Hepatocyte (in vitro differentiated cells): ENCODE results near the gene RAP1GAP2.

ENCODE experiments used
- EZH2 ChIP-seq: fragments of 200-600 bp; sonication (generic); IDR thresholded peaks from 2 replicates; pipeline ENCODE4 v1.6.1; 2016; ENCODE audit warnings: antibody characterized with exemption, mild to moderate bottlenecking, borderline replicate concordance
- TF ChIP-seq, protein P1 (sequence below): fragments of 200-600 bp; sonication (generic); IDR thresholded peaks from 2 replicates; pipeline ENCODE4 v1.5.1; 2016; ENCODE audit warnings: antibody characterized with exemption, mild to moderate bottlenecking; ENCODE audit not compliant: poor library complexity

DNA sequence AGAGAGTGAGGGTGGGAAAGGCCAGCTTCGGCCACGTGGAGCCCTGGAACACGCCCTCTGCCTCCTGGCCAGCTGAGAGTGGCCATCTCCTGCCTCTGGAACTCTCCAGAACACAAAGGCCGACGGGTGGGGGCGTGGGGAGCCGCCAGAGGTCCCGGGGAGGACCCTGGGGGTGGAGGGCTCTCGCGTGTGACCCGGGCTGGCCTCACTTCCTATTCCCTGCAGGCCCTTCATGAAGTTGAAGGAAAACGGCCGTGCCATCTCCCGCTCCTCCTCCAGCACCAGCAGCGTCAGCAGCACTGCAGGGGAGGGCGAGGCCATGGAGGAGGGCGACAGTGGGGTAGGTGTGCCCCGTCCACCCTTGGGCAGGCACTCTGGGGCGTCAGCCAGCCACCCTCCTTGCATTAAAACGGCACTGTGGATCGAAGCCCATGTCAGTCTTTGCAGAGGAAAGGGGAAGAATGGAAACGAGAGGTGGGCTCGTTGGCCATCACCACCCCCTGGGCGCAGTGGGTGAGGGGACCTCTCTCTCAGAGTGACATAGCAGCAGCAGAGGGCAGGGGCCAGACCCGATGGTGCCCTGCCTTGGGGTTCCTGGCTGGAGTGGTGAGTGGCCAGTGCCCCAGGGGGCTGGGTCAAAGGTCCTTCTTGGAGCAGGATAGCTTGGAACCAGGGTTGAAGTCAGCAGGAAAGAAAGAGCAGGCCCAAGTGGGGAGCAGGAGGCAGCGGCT, 230.1 kb downstream of the RAP1GAP2 start:
- TF ChIP-seq EZH2: no peak
- TF ChIP-seq, protein P1, sequence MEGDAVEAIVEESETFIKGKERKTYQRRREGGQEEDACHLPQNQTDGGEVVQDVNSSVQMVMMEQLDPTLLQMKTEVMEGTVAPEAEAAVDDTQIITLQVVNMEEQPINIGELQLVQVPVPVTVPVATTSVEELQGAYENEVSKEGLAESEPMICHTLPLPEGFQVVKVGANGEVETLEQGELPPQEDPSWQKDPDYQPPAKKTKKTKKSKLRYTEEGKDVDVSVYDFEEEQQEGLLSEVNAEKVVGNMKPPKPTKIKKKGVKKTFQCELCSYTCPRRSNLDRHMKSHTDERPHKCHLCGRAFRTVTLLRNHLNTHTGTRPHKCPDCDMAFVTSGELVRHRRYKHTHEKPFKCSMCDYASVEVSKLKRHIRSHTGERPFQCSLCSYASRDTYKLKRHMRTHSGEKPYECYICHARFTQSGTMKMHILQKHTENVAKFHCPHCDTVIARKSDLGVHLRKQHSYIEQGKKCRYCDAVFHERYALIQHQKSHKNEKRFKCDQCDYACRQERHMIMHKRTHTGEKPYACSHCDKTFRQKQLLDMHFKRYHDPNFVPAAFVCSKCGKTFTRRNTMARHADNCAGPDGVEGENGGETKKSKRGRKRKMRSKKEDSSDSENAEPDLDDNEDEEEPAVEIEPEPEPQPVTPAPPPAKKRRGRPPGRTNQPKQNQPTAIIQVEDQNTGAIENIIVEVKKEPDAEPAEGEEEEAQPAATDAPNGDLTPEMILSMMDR: no peak
